ENCODE data around the gene APOF. TPM values are rescaled to one million over a fixed set of nuclear protein-coding genes. Genes with fewer than 3 reads are reported as not detected.

Gene APOF
- total and polyA plus RNA-seq, 2 of the 13 experiments (the other 11 are each of a cell fraction or from before 2014, with no cell fraction given) = 3.3 to 23.9 TPM

GRCh38 chr12:56315622-56316473 lies 46.8 kb downstream of the APOF start, which contains the start of gene CNPY2:
TSS of gene CNPY2 (minus strand) at chr12:56315988. CDS start at chr12:56315217, 771 bp downstream.
- Histone ChIP-seq H3K4me3 (replicated peaks in 1 of 3; ENCODE audit: insufficient read depth in 1 of 3, low read depth in 2 of 3, low read length in 3 of 3) (peak within 1 kb of the TSS; percentile 83 to 90 (median 84)), H3K4me2 (ENCODE audit: low read depth, low read length) (peak within 1 kb of the TSS; percentile 92), H2AFZ (ENCODE audit: low read length) (no peak within 1 kb of the TSS), H3K27me3 (ENCODE audit: control insufficient read depth in 1 of 2, insufficient read depth in 2 of 2, low read length in 2 of 2) (no peaks in the 10 kb centered on the region; a peak in 1 of 5 replicates), H3K79me2 (ENCODE audit: insufficient read depth, low read length) (peaks cover 17% of the 10 kb centered on the region), H3K4me1 (ENCODE audit: insufficient read depth, low read length) (peaks cover 24% of the 10 kb centered on the region), H3K27ac (ENCODE audit: extremely low read length, insufficient read depth, low read length) (peak within 1 kb of the TSS; percentile 83), H4K20me1 (ENCODE audit: insufficient read depth, low read length) (no peaks in the 10 kb centered on the region), H3K36me3 (replicated peaks in 1 of 2; ENCODE audit: control insufficient read depth in 1 of 2, insufficient read depth in 2 of 2, low read length in 2 of 2) (peaks cover 8 to 15% of the 10 kb centered on the region in 2 experiments), H3K9me3 (ENCODE audit: low read length) (no peaks in the 10 kb centered on the region), H3K9ac (ENCODE audit: insufficient read depth, low read depth, low read length) (peak within 1 kb of the TSS; percentile 93)
- ChIA-PET POLR2A (interaction anchor here (0.5 to 3.8 kb wide), 37 partner anchors 9 to 321 kb away, joined by 3 to 71 read pairs (median 5); partner anchors contain the start of genes ANKRD52, APOF, COQ10A and GLS2), CTCF (ENCODE audit: low intra/inter-chr PET ratio, low total read pairs) (interaction anchor here (0.7 kb wide), 1 partner anchor 149 kb away, joined by 4 read pairs; no protein-coding TSS in a partner anchor)
- intact Hi-C loops (cut with micrococcal nuclease; ENCODE audit: unreplicated experiment) = loop anchor here (1.0 to 2.0 kb wide), 3 partner anchors 15 to 149 kb away; partner anchors contain the start of genes CS and STAT2
- in situ Hi-C loops (cut with HindIII; ENCODE audit: extremely low pct_ligation_motif_present, low pct_unique_long_range_greater_than_20kb) = loop anchor here (5.0 kb wide), 1 partner anchor 146 kb away; no protein-coding TSS in a partner anchor
- BruUV-seq (replicated peaks) = no TSS peak
- peak; percentile 99 for DNase-seq (ENCODE audit: low spot score)
- ATAC-seq = peak; percentile 96
- 0% methylated on average over 24 of the region's 62 CpGs for WGBS (ENCODE audit: low lambda C conversion rate)
- peak; percentile 97 for FAIRE-seq
- TF ChIP-seq ZFP36L1 (CRISPR knock-in tag; IDR thresholded peaks at IDR 0.05) (no peak), ZNF580 (CRISPR knock-in tag; IDR thresholded peaks at IDR 0.05; ENCODE audit: borderline replicate concordance, low read depth) (0 out of 2 replicates have a peak, but pooled peaks have one; percentile 14), TCF7 (IDR thresholded peaks at IDR 0.05; ENCODE audit: low read depth) (no peak), KDM2A (CRISPR knock-in tag; IDR thresholded peaks at IDR 0.05; ENCODE audit: borderline replicate concordance, low read depth) (peak; percentile 92), BATF2 (CRISPR knock-in tag; IDR thresholded peaks at IDR 0.05) (no peak; the same call in 1 of the 2 replicates), ELF1 (CRISPR knock-in tag; IDR thresholded peaks at IDR 0.05) (peak; percentile 55), ZNF160 (CRISPR knock-in tag; IDR thresholded peaks at IDR 0.05) (peak; percentile 70; the same call in 1 of the 2 replicates), CEBPG (CRISPR knock-in tag; IDR thresholded peaks at IDR 0.05) (no peak; the same call in none of the 2 replicates), ZNF468 (CRISPR knock-in tag; IDR thresholded peaks at IDR 0.05) (no peak), ZNF629 (CRISPR knock-in tag; conservative IDR thresholded peaks at IDR 0.05) (no peak), ZBTB25 (CRISPR knock-in tag; IDR thresholded peaks at IDR 0.05) (no peak), ZNF138 (CRISPR knock-in tag; IDR thresholded peaks at IDR 0.05; ENCODE audit: low read depth) (peak; percentile 66; the same call in 1 of the 2 replicates), ZBTB3 (CRISPR knock-in tag; IDR thresholded peaks at IDR 0.05; ENCODE audit: borderline replicate concordance, low read depth) (no peak), RAD21 (CRISPR knock-in tag; IDR thresholded peaks at IDR 0.05) (peak; percentile 74), ETS1 (CRISPR knock-in tag; IDR thresholded peaks at IDR 0.05) (no peak; the same call in 1 of the 2 replicates), THYN1 (CRISPR knock-in tag; IDR thresholded peaks at IDR 0.05; ENCODE audit: borderline replicate concordance, low read depth) (no peak), ZSCAN22 (CRISPR knock-in tag; IDR thresholded peaks at IDR 0.05) (no peak), NR2F1 (CRISPR knock-in tag; IDR thresholded peaks at IDR 0.05) (no peak; a peak in 1 of 4 replicates)
